SK-N-SH treated with all-trans-retinoic acid at 6 μM for 48 hours (cell line): Measurements from ENCODE around the gene FBXO8.
A peak's percentile ranks its signal among the peaks of the same experiment; 100 is the strongest.

Experiments used
- ATAC-seq: fragments of 200-7000 bp; cut with Tn5 transposase; 3 replicates; pipeline ENCODE4 v1.9.1; 2020; ENCODE audit warnings: mild to moderate bottlenecking, moderate library complexity
- ARNTL ChIP-seq: fragments of 450-650 bp; formaldehyde crosslinking; IDR thresholded peaks from 2 replicates; pipeline ENCODE4 v1.5.0; 2020; ENCODE audit warnings: low read depth, mild to moderate bottlenecking, moderate library complexity, borderline replicate concordance
- BACH2 ChIP-seq: fragments of 250-450 bp; sonication (Bioruptor Pico); IDR thresholded peaks from 2 replicates; pipeline ENCODE4 v1.9.0; 2021; ENCODE audit warnings: mild to moderate bottlenecking, borderline replicate concordance
- CREB5 ChIP-seq: fragments of 250-450 bp; sonication (Bioruptor Pico); IDR thresholded peaks from 2 replicates; pipeline ENCODE4 v1.5.1; 2020; ENCODE audit warnings: low read depth, mild to moderate bottlenecking, moderate library complexity
- CSDC2 ChIP-seq: fragments of 250-450 bp; sonication (Bioruptor Pico); IDR thresholded peaks from 2 replicates; pipeline ENCODE4 v1.5.0; 2020; ENCODE audit warnings: mild to moderate bottlenecking, moderate library complexity
- ESRRG ChIP-seq: fragments of 250-450 bp; sonication (Bioruptor Pico); IDR thresholded peaks from 2 replicates; pipeline ENCODE4 v1.6.1; 2021; ENCODE audit warnings: mild to moderate bottlenecking
- GLIS3 ChIP-seq: fragments of 250-450 bp; sonication (Bioruptor Pico); IDR thresholded peaks from 2 replicates; pipeline ENCODE4 v1.5.0; 2020; ENCODE audit warnings: mild to moderate bottlenecking, moderate library complexity
- ISL1 ChIP-seq: fragments of 250-450 bp; sonication (Bioruptor Pico); IDR thresholded peaks from 2 replicates; pipeline ENCODE4 v2.1.2; 2022; ENCODE audit warnings: mild to moderate bottlenecking, moderate library complexity
- OSR1 ChIP-seq: fragments of 250-450 bp; sonication (Bioruptor Pico); IDR thresholded peaks from 2 replicates; pipeline ENCODE4 v1.8.0; 2022; ENCODE audit warnings: moderate library complexity, mild to moderate bottlenecking, inconsistent platforms
- PATZ1 ChIP-seq: fragments of 250-450 bp; sonication (Bioruptor Pico); IDR thresholded peaks from 2 replicates; pipeline ENCODE4 v1.8.0; 2020; ENCODE audit warnings: mild to moderate bottlenecking, moderate library complexity, borderline replicate concordance
- POU6F1 ChIP-seq: fragments of 250-450 bp; sonication (Bioruptor Pico); IDR thresholded peaks from 2 replicates; pipeline ENCODE4 v1.8.0; 2021; ENCODE audit warnings: low read depth, mild to moderate bottlenecking, moderate library complexity, borderline replicate concordance
- PPARA ChIP-seq: fragments of 250-450 bp; sonication (Bioruptor Pico); IDR thresholded peaks from 2 replicates; pipeline ENCODE4 v1.5.0; 2020; ENCODE audit warnings: mild to moderate bottlenecking, borderline replicate concordance
- RARB ChIP-seq: fragments of 250-450 bp; sonication (Bioruptor Pico); IDR thresholded peaks from 2 replicates; pipeline ENCODE4 v1.8.0; 2021; ENCODE audit warnings: mild to moderate bottlenecking, moderate library complexity
- SNAI2 ChIP-seq: fragments of 250-450 bp; sonication (Bioruptor Pico); IDR thresholded peaks from 2 replicates; pipeline ENCODE4 v1.5.0; 2020; ENCODE audit warnings: mild to moderate bottlenecking, moderate library complexity
- TCF4 ChIP-seq: fragments of 250-450 bp; sonication (Bioruptor Pico); IDR thresholded peaks from 2 replicates; pipeline ENCODE4 v1.8.0; 2021; ENCODE audit warnings: mild to moderate bottlenecking, moderate library complexity, borderline replicate concordance
- TOX ChIP-seq: fragments of 250-450 bp; sonication (Bioruptor Pico); IDR thresholded peaks from 2 replicates; pipeline ENCODE4 v1.8.0; 2021; ENCODE audit warnings: mild to moderate bottlenecking, moderate library complexity, borderline replicate concordance
- TSHZ2 ChIP-seq: fragments of 250-450 bp; sonication (Bioruptor Pico); IDR thresholded peaks from 2 replicates; pipeline ENCODE4 v1.5.0; 2020; ENCODE audit warnings: mild to moderate bottlenecking, moderate library complexity
- ZC3H10 ChIP-seq: fragments of 250-450 bp; sonication (Bioruptor Pico); IDR thresholded peaks from 2 replicates; pipeline ENCODE4 v1.5.1; 2021; ENCODE audit warnings: mild to moderate bottlenecking, moderate library complexity
- ZFP3 ChIP-seq: fragments of 250-450 bp; sonication (Bioruptor Pico); IDR thresholded peaks from 2 replicates; pipeline ENCODE4 v1.5.0; 2020; ENCODE audit warnings: mild to moderate bottlenecking, moderate library complexity
- ZFP30 ChIP-seq: fragments of 450-650 bp; formaldehyde crosslinking; IDR thresholded peaks from 2 replicates; pipeline ENCODE4 v1.5.0; 2022; ENCODE audit warnings: mild to moderate bottlenecking, moderate library complexity
- ZNF565 ChIP-seq: fragments of 450-650 bp; formaldehyde crosslinking; conservative IDR thresholded peaks from 2 replicates; pipeline ENCODE4 v1.5.0; 2020; ENCODE audit warnings: low read depth, mild to moderate bottlenecking, moderate library complexity
- ZNF70 ChIP-seq: fragments of 450-650 bp; formaldehyde crosslinking; IDR thresholded peaks from 2 replicates; pipeline ENCODE4 v1.5.0; 2020; ENCODE audit warnings: mild to moderate bottlenecking, moderate library complexity
- ZNF8 ChIP-seq: fragments of 450-650 bp; formaldehyde crosslinking; IDR thresholded peaks from 2 replicates; pipeline ENCODE4 v1.5.0; 2020; ENCODE audit warnings: mild to moderate bottlenecking, moderate library complexity

FBXO8 gene

GRCh38 chr4:174241162-174241561 is 42.3 kb downstream of the FBXO8 start (continued):
- no peak for TF ChIP-seq PATZ1 (CRISPR knock-in tag)
- no peak for TF ChIP-seq ZNF70 (CRISPR knock-in tag)
- TF ChIP-seq TOX (CRISPR knock-in tag), result no peak
- TF ChIP-seq ARNTL (CRISPR knock-in tag), result no peak
- TF ChIP-seq ZNF8 (CRISPR knock-in tag), result no peak
- TF ChIP-seq BACH2 (CRISPR knock-in tag), result no peak
- TF ChIP-seq SNAI2, result no peak
- TF ChIP-seq, all 23 proteins: peak for 0

GRCh38 chr4:174236359-174236758 is 47.1 kb downstream of the FBXO8 start:
- TF ChIP-seq CREB5 (no peak), ZNF8 (CRISPR knock-in tag) (no peak), ZC3H10 (no peak), SNAI2 (no peak), CSDC2 (CRISPR knock-in tag) (no peak), ZNF70 (CRISPR knock-in tag) (no peak), POU6F1 (CRISPR knock-in tag) (no peak), ZFP3 (CRISPR knock-in tag) (no peak), PPARA (CRISPR knock-in tag) (no peak), ZFP30 (no peak), TSHZ2 (CRISPR knock-in tag) (no peak), OSR1 (CRISPR knock-in tag) (no peak), BACH2 (CRISPR knock-in tag) (no peak), ZNF565 (no peak), RARB (CRISPR knock-in tag) (no peak), ARNTL (CRISPR knock-in tag) (no peak), ESRRG (no peak), TCF4 (CRISPR knock-in tag) (no peak)

GRCh38 chr4:174230680-174231079 is 52.8 kb downstream of the FBXO8 start:
- peak; percentile 93 for TF ChIP-seq ISL1 (CRISPR knock-in tag)
- no peak for TF ChIP-seq ESRRG
- no peak for TF ChIP-seq OSR1 (CRISPR knock-in tag)
- 0 out of 2 replicates have a peak, but pooled peaks have one; percentile 13 for TF ChIP-seq TOX (CRISPR knock-in tag)
- no peak for TF ChIP-seq ARNTL (CRISPR knock-in tag)
- peak; percentile 81 for TF ChIP-seq TSHZ2 (CRISPR knock-in tag)
- peak; percentile 31; the same call in 1 of the 2 replicates for TF ChIP-seq TCF4 (CRISPR knock-in tag)
- TF ChIP-seq POU6F1 (CRISPR knock-in tag), result no peak
- 0 out of 2 replicates have a peak, but pooled peaks have one; percentile 59 for TF ChIP-seq GLIS3
- TF ChIP-seq ZFP30, result no peak
- ATAC-seq, result no peak; the same call in 2 of the 3 replicates

More at GRCh38 chr4:174236359-174236758, 47.1 kb downstream of the FBXO8 start:
- no peak for ATAC-seq
